GM06990 (cell line): ENCODE results near the gene NFILZ.
A peak's percentile ranks its signal among the peaks of the same experiment; 100 is the strongest.

Source experiments
- DNase-seq: peaks from one replicate; pipeline ENCODE4 v3.0.0-alpha.2; 2011; ENCODE audit not compliant: insufficient read length; ENCODE audit errors: extremely low read depth
- H3K27me3 ChIP-seq: replicated peaks from 2 replicates; pipeline ENCODE4 v1.6.0; 2011; ENCODE audit warnings: low read length; ENCODE audit not compliant: control insufficient read depth, insufficient read depth
- H3K36me3 ChIP-seq: 2 replicates; pipeline ENCODE4 v1.5.1; 2011; ENCODE audit warnings: low read length; ENCODE audit not compliant: control insufficient read depth, insufficient read depth
- H3K4me3 ChIP-seq: replicated peaks from 2 replicates; pipeline ENCODE4 v1.5.1; 2011; ENCODE audit warnings: low read depth, mild to moderate bottlenecking, control low read depth, low read length
- CTCF ChIP-seq: IDR thresholded peaks from 2 replicates; pipeline ENCODE4 v1.5.1; 2011; ENCODE audit warnings: low read length, control low read depth, mild to moderate bottlenecking, inconsistent platforms; ENCODE audit not compliant: insufficient read depth, poor library complexity, severe bottlenecking

NFILZ gene

GRCh38 chr19:8654591-8655339 lies 24.3 kb downstream of the NFILZ start:
- H3K4me3 ChIP-seq: no peak overlapping the region
- H3K27me3 ChIP-seq: no peaks in the 10 kb centered on the region
- peak; percentile 50 for DNase-seq

GRCh38 chr19:8655340-8655709 lies 24.9 kb downstream of the NFILZ start:
- peak; percentile 28 for DNase-seq
- Histone ChIP-seq H3K27me3 (no peaks in the 10 kb centered on the region), H3K4me3 (no peak overlapping the region), H3K36me3 (no peaks in the 10 kb centered on the region)
- no peak for TF ChIP-seq CTCF

More at GRCh38 chr19:8654591-8655339, 24.3 kb downstream of the NFILZ start:
- peak; percentile 97 for TF ChIP-seq CTCF
- no peaks in the 10 kb centered on the region for H3K36me3 ChIP-seq

- Histone ChIP-seq H3K27me3 (no peaks in the 10 kb centered on the region), H3K4me3 (no peak overlapping the region), H3K36me3 (no peaks in the 10 kb centered on the region)
- TF ChIP-seq CTCF: no peak
- no peak for DNase-seq
Observed at GRCh38 chr19:8657869-8658268, 27.4 kb downstream of the NFILZ start.

- Histone ChIP-seq H3K36me3 (no peaks in the 10 kb centered on the region), H3K4me3 (no peak overlapping the region), H3K27me3 (no peaks in the 10 kb centered on the region)
- TF ChIP-seq CTCF: no peak
- DNase-seq: no peak
Observed at GRCh38 chr19:8659905-8660304, 29.5 kb downstream of the NFILZ start.

- H3K27me3 ChIP-seq: no peaks in the 10 kb centered on the region
- no peak overlapping the region for H3K4me3 ChIP-seq
- no peak for TF ChIP-seq CTCF
- no peak for DNase-seq
- H3K36me3 ChIP-seq: no peaks in the 10 kb centered on the region
Observed at GRCh38 chr19:8662263-8662662, 31.8 kb downstream of the NFILZ start.
